GM23248 (cell line): ENCODE data around the gene MACROH2A2. TPM values are rescaled to one million over a fixed set of nuclear protein-coding genes. Genes with fewer than 3 reads are reported as not detected.
A peak's percentile ranks its signal among the peaks of the same experiment; 100 is the strongest.
"Not testable (repeated sequence)": the region's sequence is repeated elsewhere in the genome, so short reads cannot be mapped to it uniquely, and the experiment has no call there.

Experiments
- DNase-seq: peaks from one replicate; pipeline ENCODE4 v3.0.0-alpha.2; 2015
- H2AFZ ChIP-seq: fragments of 200-600 bp; sonication (generic); 2 replicates; pipeline ENCODE4 v1.6.1; 2016; ENCODE audit warnings: antibody characterized with exemption
- H3F3A ChIP-seq: fragments of 200-600 bp; sonication (generic); 2 replicates; pipeline ENCODE4 v1.6.1; 2016; ENCODE audit warnings: mild to moderate bottlenecking, antibody characterized with exemption, mixed run types; ENCODE audit not compliant: insufficient read depth
- H3K27ac ChIP-seq: fragments of 200-600 bp; sonication (generic); 2 replicates; pipeline ENCODE4 v1.5.1; 2016; ENCODE audit warnings: mild to moderate bottlenecking
- H3K27me3 ChIP-seq: fragments of 200-600 bp; sonication (generic); replicated peaks from 2 replicates; pipeline ENCODE4 v1.6.1; 2016; ENCODE audit warnings: mild to moderate bottlenecking; ENCODE audit not compliant: insufficient read depth
- H3K36me3 ChIP-seq: fragments of 200-600 bp; sonication (generic); 2 replicates; pipeline ENCODE4 v1.6.1; 2016; ENCODE audit warnings: low read depth, mild to moderate bottlenecking
- H3K4me1 ChIP-seq: fragments of 200-600 bp; sonication (generic); 2 replicates; pipeline ENCODE4 v1.6.1; 2016; ENCODE audit warnings: mild to moderate bottlenecking; ENCODE audit not compliant: insufficient read depth
- H3K4me2 ChIP-seq: fragments of 200-600 bp; sonication (generic); one replicate; pipeline ENCODE4 v1.6.1; 2016; ENCODE audit warnings: mild to moderate bottlenecking; ENCODE audit not compliant: unreplicated experiment
- H3K4me3 ChIP-seq: fragments of 200-600 bp; sonication (generic); 2 replicates; pipeline ENCODE4 v1.5.1; 2016; ENCODE audit warnings: mild to moderate bottlenecking
- H3K79me2 ChIP-seq: fragments of 200-600 bp; sonication (generic); 2 replicates; pipeline ENCODE4 v1.6.1; 2016; ENCODE audit warnings: mild to moderate bottlenecking; ENCODE audit not compliant: insufficient read depth
- H3K9ac ChIP-seq: fragments of 200-600 bp; sonication (generic); 2 replicates; pipeline ENCODE4 v1.6.1; 2016; ENCODE audit warnings: mild to moderate bottlenecking
- H3K9me2 ChIP-seq: fragments of 200-600 bp; sonication (generic); 2 replicates; pipeline ENCODE4 v1.6.1; 2016; ENCODE audit warnings: mixed run types, mild to moderate bottlenecking, moderate library complexity; ENCODE audit not compliant: insufficient read depth
- H3K9me3 ChIP-seq: fragments of 200-600 bp; sonication (generic); one replicate; pipeline ENCODE4 v1.6.1; 2017; ENCODE audit warnings: low read depth
- H4K20me1 ChIP-seq: fragments of 200-600 bp; sonication (generic); 2 replicates; pipeline ENCODE4 v1.6.0; 2016; ENCODE audit not compliant: insufficient read depth
- EZH2 ChIP-seq: fragments of 200-600 bp; sonication (generic); IDR thresholded peaks from 2 replicates; pipeline ENCODE4 v1.6.1; 2018; ENCODE audit warnings: antibody characterized with exemption, mild to moderate bottlenecking; ENCODE audit not compliant: insufficient read depth, poor library complexity, severe bottlenecking
- EZH2phosphoT487 ChIP-seq: fragments of 200-600 bp; sonication (generic); IDR thresholded peaks from 2 replicates; pipeline ENCODE4 v1.6.1; 2018; ENCODE audit warnings: antibody characterized with exemption, moderate library complexity, mild to moderate bottlenecking, low read depth; ENCODE audit not compliant: insufficient read depth
- WGBS, 2 experiments: methylation state at CpG; one replicate each; pipeline ENCODE4 v1.1.6; 2015 to 2017; ENCODE audit warnings: low lambda C conversion rate in 2 of 2, low coverage in 1 of 2; ENCODE audit errors: missing lambda C conversion rate in 2 of 2; 5-methylcytosine and 5-hydroxymethylcytosine counted together
- in situ Hi-C: fragments of 300-500 bp; cut with MboI; formaldehyde crosslinking; loops from 2 replicates; pipeline ENCODE4 v1.15.0; 2020
- polyA plus RNA-seq: library from polyadenylated mRNA; unstranded; fragments of >200 nt; fragmentation: Nextera tagmentation; extraction: Ambion mirVana; gene quantifications from 2 replicates; pipeline ENCODE4 v1.2.1, GENCODE V29; 2016
- total RNA-seq: library from RNA; depleted of rRNA; stranded (reverse); fragments of >200 nt; shearing (Covaris generic); gene quantifications from 2 replicates; pipeline ENCODE4 v1.2.3, GENCODE V29; 2014

The MACROH2A2 gene
- total and polyA plus RNA-seq, 2 experiments from 2014 or later: 11.4 to 14.7 TPM

GRCh38 chr10:70147259-70147625, 94.6 kb downstream of the MACROH2A2 start:
- DNase-seq: no peak
- Histone ChIP-seq H3K27me3 (no peaks in the 10 kb centered on the region), H3F3A (peaks cover 51% of the 10 kb centered on the region), H3K79me2 (peaks cover 71% of the 10 kb centered on the region), H3K9ac (peak overlapping the region; percentile 92), H4K20me1 (no peaks in the 10 kb centered on the region), H3K27ac (peak overlapping the region; percentile 90), H3K4me3 (peak overlapping the region; percentile 77), H3K9me3 (no peaks in the 10 kb centered on the region), H3K4me2 (peak overlapping the region; percentile 78), H3K4me1 (peaks cover 9% of the 10 kb centered on the region), H3K36me3 (peaks cover 23% of the 10 kb centered on the region), H3K9me2 (no peaks in the 10 kb centered on the region), H2AFZ (peak overlapping the region; percentile 44; the same call in 1 of the 2 replicates)
- TF ChIP-seq EZH2phosphoT487: no peak
- TF ChIP-seq EZH2: no peak
- 1 to 2% methylated on average over 2 of the region's 2 CpGs for WGBS, 2 experiments
- in situ Hi-C loops: no loop called here

- Histone ChIP-seq H3K4me2 (no peak overlapping the region), H3F3A (peaks cover 64% of the 10 kb centered on the region), H3K79me2 (peaks cover 76% of the 10 kb centered on the region), H3K9me3 (no peaks in the 10 kb centered on the region), H3K27me3 (no peaks in the 10 kb centered on the region), H3K36me3 (peaks cover 36% of the 10 kb centered on the region), H3K9ac (no peak overlapping the region), H3K4me1 (peaks cover 9% of the 10 kb centered on the region), H3K27ac (no peak overlapping the region), H4K20me1 (no peaks in the 10 kb centered on the region), H2AFZ (no peak overlapping the region), H3K9me2 (no peaks in the 10 kb centered on the region), H3K4me3 (no peak overlapping the region)
- DNase-seq: no peak
- TF ChIP-seq EZH2 (no peak), EZH2phosphoT487 (no peak)
- in situ Hi-C loops: no loop called here
- 78 to 81% methylated on average over 5 of the region's 5 CpGs for WGBS, 2 experiments
These were observed 95.9 kb downstream of the MACROH2A2 start for GRCh38 chr10:70148516-70148915.

GRCh38 chr10:70155255-70155838, 102.7 kb downstream of the MACROH2A2 start:
- Histone ChIP-seq H3K4me2 (no peak overlapping the region), H3K27me3 (no peaks in the 10 kb centered on the region), H3K36me3 (peaks cover 95% of the 10 kb centered on the region), H2AFZ (no peak overlapping the region), H3K9me3 (no peaks in the 10 kb centered on the region), H3F3A (peaks cover 63% of the 10 kb centered on the region), H3K27ac (no peak overlapping the region), H3K9ac (no peak overlapping the region), H3K9me2 (no peaks in the 10 kb centered on the region), H4K20me1 (0 out of 2 replicates have a peak, but pooled peaks cover 6% of the 10 kb centered on the region), H3K4me1 (peaks cover 16% of the 10 kb centered on the region), H3K4me3 (no peak overlapping the region), H3K79me2 (peaks cover 100% of the 10 kb centered on the region)
- TF ChIP-seq EZH2phosphoT487 (no peak), EZH2 (no peak)
- in situ Hi-C loops: no loop called here
- 81 to 82% methylated on average over 3 of the region's 3 CpGs for WGBS, 2 experiments
- no peak for DNase-seq

- H3K9ac ChIP-seq: no peak overlapping the region
- H4K20me1 ChIP-seq: peaks cover 22% of the 10 kb centered on the region; the same call in 1 of the 2 replicates
- peaks cover 58% of the 10 kb centered on the region for H3F3A ChIP-seq
- WGBS, 2 experiments: 30 to 32% methylated on average over 2 of the region's 2 CpGs
- no peak overlapping the region for H2AFZ ChIP-seq
- H3K9me3 ChIP-seq: no peaks in the 10 kb centered on the region
- in situ Hi-C loops: no loop called here
- H3K9me2 ChIP-seq: no peaks in the 10 kb centered on the region
- peak; percentile 54 for DNase-seq
- H3K79me2 ChIP-seq: peaks cover 99% of the 10 kb centered on the region
- H3K4me3 ChIP-seq: no peak overlapping the region
- peaks cover 41% of the 10 kb centered on the region for H3K4me1 ChIP-seq
- H3K27ac ChIP-seq: peak overlapping the region; percentile 20; the same call in 1 of the 2 replicates
- no peaks in the 10 kb centered on the region for H3K27me3 ChIP-seq
- no peak overlapping the region for H3K4me2 ChIP-seq
- TF ChIP-seq EZH2 (no peak), EZH2phosphoT487 (no peak)
- peaks cover 80% of the 10 kb centered on the region for H3K36me3 ChIP-seq
These were observed 105.5 kb downstream of the MACROH2A2 start for GRCh38 chr10:70158113-70158512.

- H3K4me3 ChIP-seq, H3K9me3 ChIP-seq, DNase-seq, H3K9ac ChIP-seq, H3K27me3 ChIP-seq, H3K4me2 ChIP-seq, H2AFZ ChIP-seq, H3K9me2 ChIP-seq, in situ Hi-C loops, H3K27ac ChIP-seq: not testable (repeated sequence)
- Histone ChIP-seq H3F3A (peaks cover 46% of the 10 kb centered on the region), H4K20me1 (peaks cover 33% of the 10 kb centered on the region), H3K36me3 (peaks cover 72% of the 10 kb centered on the region), H3K79me2 (peaks cover 99% of the 10 kb centered on the region), H3K4me1 (peaks cover 46% of the 10 kb centered on the region)
- 78 to 84% methylated on average over 3 of the region's 3 CpGs for WGBS, 2 experiments
These were observed 106.7 kb downstream of the MACROH2A2 start for GRCh38 chr10:70159366-70159765.
